ENCODE results near the gene MUC6. TPM values are rescaled to one million over a fixed set of nuclear protein-coding genes. Genes with fewer than 3 reads are reported as not detected.

The MUC6 gene
- total RNA-seq, 1 donor from 2014 or later = not detected

DNA sequence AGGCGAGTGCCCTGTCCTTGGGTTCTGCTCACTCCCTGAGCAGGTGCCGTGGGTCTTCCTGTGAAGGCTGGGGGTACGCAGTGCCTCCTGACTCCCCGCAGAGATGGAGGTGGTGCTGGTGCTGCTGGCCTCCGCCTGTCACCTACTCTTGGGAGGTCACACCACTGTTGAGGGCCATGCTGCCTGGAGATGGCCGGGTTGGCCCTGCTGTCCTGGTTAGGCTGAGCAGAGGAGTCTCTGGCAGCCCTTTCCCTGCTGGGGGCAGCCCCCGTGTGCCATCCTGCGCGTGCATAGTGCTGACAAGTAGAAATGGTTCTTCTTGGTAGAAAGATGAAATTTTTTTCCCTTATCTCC lies 49.6 kb downstream of the MUC6 start:
- H3K4me1 Mint-ChIP-seq (ENCODE audit: low read depth) = no peaks in the 10 kb centered on the region
- H3K4me3 Mint-ChIP-seq (ENCODE audit: unreplicated experiment) = no peak overlapping the region
- TF ChIP-seq, protein P1, sequence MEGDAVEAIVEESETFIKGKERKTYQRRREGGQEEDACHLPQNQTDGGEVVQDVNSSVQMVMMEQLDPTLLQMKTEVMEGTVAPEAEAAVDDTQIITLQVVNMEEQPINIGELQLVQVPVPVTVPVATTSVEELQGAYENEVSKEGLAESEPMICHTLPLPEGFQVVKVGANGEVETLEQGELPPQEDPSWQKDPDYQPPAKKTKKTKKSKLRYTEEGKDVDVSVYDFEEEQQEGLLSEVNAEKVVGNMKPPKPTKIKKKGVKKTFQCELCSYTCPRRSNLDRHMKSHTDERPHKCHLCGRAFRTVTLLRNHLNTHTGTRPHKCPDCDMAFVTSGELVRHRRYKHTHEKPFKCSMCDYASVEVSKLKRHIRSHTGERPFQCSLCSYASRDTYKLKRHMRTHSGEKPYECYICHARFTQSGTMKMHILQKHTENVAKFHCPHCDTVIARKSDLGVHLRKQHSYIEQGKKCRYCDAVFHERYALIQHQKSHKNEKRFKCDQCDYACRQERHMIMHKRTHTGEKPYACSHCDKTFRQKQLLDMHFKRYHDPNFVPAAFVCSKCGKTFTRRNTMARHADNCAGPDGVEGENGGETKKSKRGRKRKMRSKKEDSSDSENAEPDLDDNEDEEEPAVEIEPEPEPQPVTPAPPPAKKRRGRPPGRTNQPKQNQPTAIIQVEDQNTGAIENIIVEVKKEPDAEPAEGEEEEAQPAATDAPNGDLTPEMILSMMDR (IDR thresholded peaks at IDR 0.05) = no peak
- H3K27me3 Mint-ChIP-seq (ENCODE audit: low read depth) = no peaks in the 10 kb centered on the region
- no peak overlapping the region for H3K27ac Mint-ChIP-seq (ENCODE audit: unreplicated experiment)
- no peak for DNase-seq (ENCODE audit: low spot score)
- H3K36me3 Mint-ChIP-seq (ENCODE audit: low read depth) = peaks cover 32% of the 10 kb centered on the region
- H3K9me3 Mint-ChIP-seq (ENCODE audit: low read depth) = no peaks in the 10 kb centered on the region

DNA sequence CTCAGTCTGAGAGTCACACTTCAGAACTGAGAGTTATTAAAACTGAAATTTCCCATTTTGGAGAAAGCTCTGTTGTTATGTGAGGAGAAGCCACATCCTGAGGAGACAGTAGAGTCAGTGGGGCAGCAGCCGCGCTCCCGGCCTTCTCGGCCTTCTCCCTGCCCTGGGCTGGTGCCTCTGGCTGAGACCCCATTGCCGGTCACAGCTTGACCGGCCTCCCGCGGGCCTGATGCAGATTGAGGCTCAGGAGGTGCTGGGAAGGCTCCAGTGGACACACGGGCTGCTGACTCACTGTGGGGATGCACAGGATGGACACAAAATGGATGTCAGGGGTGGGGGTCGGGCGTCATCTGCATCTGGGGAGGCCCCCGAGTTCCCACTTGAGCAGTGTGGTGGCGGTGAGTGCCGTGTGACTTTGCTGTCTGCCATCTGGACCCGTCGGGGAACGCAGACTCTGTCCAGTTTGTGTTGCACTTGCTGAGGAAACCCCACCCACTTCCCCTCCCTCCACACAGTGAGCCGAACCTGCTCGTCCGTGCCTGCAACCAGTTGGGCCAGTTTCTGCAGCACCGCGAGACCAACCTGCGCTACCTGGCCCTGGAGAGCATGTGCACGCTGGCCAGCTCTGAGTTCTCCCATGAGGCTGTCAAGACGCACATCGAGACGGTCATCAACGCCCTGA lies 50.1 kb downstream of the MUC6 start:
- Mint-ChIP-seq H3K4me1 (ENCODE audit: low read depth) (peaks cover 3% of the 10 kb centered on the region), H3K9me3 (ENCODE audit: low read depth) (no peaks in the 10 kb centered on the region), H3K27me3 (ENCODE audit: low read depth) (no peaks in the 10 kb centered on the region), H3K36me3 (ENCODE audit: low read depth) (peaks cover 32% of the 10 kb centered on the region), H3K27ac (ENCODE audit: unreplicated experiment) (no peak overlapping the region), H3K4me3 (ENCODE audit: unreplicated experiment) (no peak overlapping the region)
- TF ChIP-seq, protein P1 (IDR thresholded peaks at IDR 0.05) = no peak
- DNase-seq (ENCODE audit: low spot score) = no peak

DNA sequence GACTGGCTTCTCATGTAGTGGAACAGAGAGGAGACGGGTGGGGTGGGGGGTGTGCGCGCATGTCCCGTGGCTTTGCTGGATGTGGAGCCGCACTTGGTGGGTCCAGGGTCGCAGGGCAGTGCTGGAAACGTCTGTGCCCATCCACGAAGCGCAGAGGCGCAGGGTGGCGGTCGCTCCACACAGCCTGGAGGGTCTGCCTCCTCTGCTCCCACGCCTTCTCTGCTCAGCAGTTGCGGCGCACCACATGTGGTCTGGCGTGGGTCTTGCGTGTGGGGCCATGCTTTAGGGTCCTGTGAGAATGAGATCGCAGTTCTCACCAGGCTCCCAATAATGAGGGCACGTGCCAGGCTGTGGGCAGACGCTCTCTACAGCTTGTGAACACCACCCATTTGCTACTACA lies 50.7 kb downstream of the MUC6 start:
- DNase-seq (ENCODE audit: low spot score) = no peak
- no peak overlapping the region for H3K27ac Mint-ChIP-seq (ENCODE audit: unreplicated experiment)
- no peaks in the 10 kb centered on the region for H3K9me3 Mint-ChIP-seq (ENCODE audit: low read depth)
- H3K27me3 Mint-ChIP-seq (ENCODE audit: low read depth) = no peaks in the 10 kb centered on the region
- H3K4me1 Mint-ChIP-seq (ENCODE audit: low read depth) = peaks cover 9% of the 10 kb centered on the region
- TF ChIP-seq, protein P1 (IDR thresholded peaks at IDR 0.05) = no peak
- no peak overlapping the region for H3K4me3 Mint-ChIP-seq (ENCODE audit: unreplicated experiment)
- peaks cover 28% of the 10 kb centered on the region for H3K36me3 Mint-ChIP-seq (ENCODE audit: low read depth)

DNA sequence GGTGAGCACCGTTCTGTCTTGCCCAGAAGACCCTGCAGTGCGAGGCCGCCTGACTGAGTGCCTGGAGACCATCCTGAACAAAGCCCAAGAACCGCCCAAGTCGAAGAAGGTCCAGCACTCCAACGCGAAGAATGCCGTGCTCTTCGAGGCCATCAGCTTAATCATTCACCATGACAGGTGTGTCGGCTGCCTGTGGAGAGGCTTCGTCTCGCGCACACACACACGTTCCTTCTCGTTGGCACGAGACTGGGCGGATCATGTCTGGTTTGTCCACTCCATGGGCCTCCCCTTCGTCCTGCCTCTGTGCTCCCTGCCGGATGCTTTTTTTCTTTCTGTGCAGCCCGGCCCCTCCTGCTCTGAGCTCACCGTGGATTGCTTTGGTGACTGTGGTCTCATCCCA lies 51.1 kb downstream of the MUC6 start:
- Mint-ChIP-seq H3K4me1 (ENCODE audit: low read depth) (peaks cover 13% of the 10 kb centered on the region), H3K4me3 (ENCODE audit: unreplicated experiment) (no peak overlapping the region), H3K36me3 (ENCODE audit: low read depth) (peaks cover 29% of the 10 kb centered on the region), H3K27me3 (ENCODE audit: low read depth) (no peaks in the 10 kb centered on the region), H3K27ac (ENCODE audit: unreplicated experiment) (no peak overlapping the region), H3K9me3 (ENCODE audit: low read depth) (no peaks in the 10 kb centered on the region)
- no peak for DNase-seq (ENCODE audit: low spot score)
- TF ChIP-seq, protein P1 (IDR thresholded peaks at IDR 0.05) = no peak

DNA sequence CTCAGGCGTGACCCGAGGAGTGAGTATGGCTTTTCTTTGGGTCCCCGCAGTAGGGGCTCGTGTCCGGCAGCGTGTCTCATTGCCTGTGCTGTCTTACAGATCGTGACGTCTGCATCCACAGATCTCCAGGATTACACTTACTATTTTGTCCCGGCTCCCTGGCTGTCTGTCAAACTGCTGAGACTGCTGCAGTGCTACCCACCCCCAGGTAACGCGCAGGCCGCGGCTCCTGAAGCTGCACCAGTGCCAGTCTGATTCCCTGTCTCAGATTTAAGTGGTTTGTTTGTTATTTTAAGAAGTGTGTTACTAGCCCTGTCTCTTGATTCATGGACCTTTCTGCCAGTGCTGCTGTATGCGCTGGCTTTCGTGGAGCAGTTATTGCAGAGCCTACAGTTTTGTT lies 52.0 kb downstream of the MUC6 start:
- TF ChIP-seq, protein P1 (IDR thresholded peaks at IDR 0.05) = no peak
- Mint-ChIP-seq H3K4me3 (ENCODE audit: unreplicated experiment) (no peak overlapping the region), H3K4me1 (ENCODE audit: low read depth) (peaks cover 13% of the 10 kb centered on the region), H3K27ac (ENCODE audit: unreplicated experiment) (no peak overlapping the region), H3K36me3 (ENCODE audit: low read depth) (peaks cover 26% of the 10 kb centered on the region), H3K9me3 (ENCODE audit: low read depth) (no peaks in the 10 kb centered on the region), H3K27me3 (ENCODE audit: low read depth) (no peaks in the 10 kb centered on the region)
- no peak for DNase-seq (ENCODE audit: low spot score)

Measured in chondrocyte (in vitro differentiated cells).